ENCODE data around the gene LCORL.
A peak's percentile ranks its signal among the peaks of the same experiment; 100 is the strongest.
"Not testable (repeated sequence)": the region's sequence is repeated elsewhere in the genome, so short reads cannot be mapped to it uniquely, and the experiment has no call there.

The LCORL gene

GRCh38 chr4:18039113-18039512 is 17.6 kb upstream of the LCORL start:
- Histone ChIP-seq H3K27me3 (replicated peaks in 2 of 5; ENCODE audit: control insufficient read depth in 4 of 5, insufficient read depth in 5 of 5, low read length in 4 of 5) (peaks cover 0 to 5% (median 2%) of the 10 kb centered on the region in 5 experiments), H3K9me3 (ENCODE audit: control extremely low read depth in 1 of 5, control insufficient read depth in 4 of 5, insufficient read depth in 2 of 5, low read depth in 1 of 5, low read length in 4 of 5) (no peaks in the 10 kb centered on the region), H3K36me3 (ENCODE audit: control insufficient read depth in 4 of 4, insufficient read depth in 4 of 4, low read length in 3 of 4) (no peaks in the 10 kb centered on the region), H3K4me3 (ENCODE audit: control insufficient read depth in 1 of 7, extremely low read depth in 1 of 7, insufficient read depth in 4 of 7, low read depth in 2 of 7, low read length in 6 of 7) (no peak overlapping the region), H3K4me1 (ENCODE audit: control extremely low read depth in 1 of 4, control insufficient read depth in 4 of 4, insufficient read depth in 4 of 4, low read length in 3 of 4) (no peaks in the 10 kb centered on the region), H3K27ac (ENCODE audit: insufficient read depth in 1 of 2, low read depth in 1 of 2, low read length in 2 of 2, poor library complexity in 1 of 2, severe bottlenecking in 2 of 2) (no peak overlapping the region)
- 94% methylated on average over 2 of the region's 2 CpGs for WGBS (ENCODE audit: insufficient coverage)
- ChIA-PET CTCF (no interaction called here), POLR2A (no interaction called here)
- DNase-seq, result no peak

- not testable (repeated sequence) for DNase-seq; H3K36me3 ChIP-seq (ENCODE audit: control insufficient read depth in 4 of 4, insufficient read depth in 4 of 4, low read length in 3 of 4); H3K4me1 ChIP-seq (ENCODE audit: control extremely low read depth in 1 of 4, control insufficient read depth in 4 of 4, insufficient read depth in 4 of 4, low read length in 3 of 4); H3K27me3 ChIP-seq (replicated peaks in 2 of 5; ENCODE audit: control insufficient read depth in 4 of 5, insufficient read depth in 5 of 5, low read length in 4 of 5); H3K4me3 ChIP-seq (ENCODE audit: control insufficient read depth in 1 of 7, extremely low read depth in 1 of 7, insufficient read depth in 4 of 7, low read depth in 2 of 7, low read length in 6 of 7); H3K27ac ChIP-seq (ENCODE audit: insufficient read depth in 1 of 2, low read depth in 1 of 2, low read length in 2 of 2, poor library complexity in 1 of 2, severe bottlenecking in 2 of 2); H3K9me3 ChIP-seq (ENCODE audit: control extremely low read depth in 1 of 5, control insufficient read depth in 4 of 5, insufficient read depth in 2 of 5, low read depth in 1 of 5, low read length in 4 of 5)
- POLR2A ChIA-PET, result interaction anchor here (0.6 kb wide), 1 partner anchor 78 kb away, joined by 3 read pairs; no protein-coding TSS in a partner anchor
- CTCF ChIA-PET, result interaction anchor here (0.8 kb wide), 1 partner anchor 221 kb away, joined by 3 read pairs; no protein-coding TSS in a partner anchor
- WGBS (ENCODE audit: insufficient coverage), result 90% methylated on average over 2 of the region's 10 CpGs
Measured at GRCh38 chr4:18036369-18036768, 14.8 kb upstream of the LCORL start.

GRCh38 chr4:18034099-18034498 is 12.5 kb upstream of the LCORL start:
- POLR2A ChIA-PET, result no interaction called here

GRCh38 chr4:18033111-18034085 is 11.8 kb upstream of the LCORL start:
- no peaks in the 10 kb centered on the region for H3K4me1 ChIP-seq (ENCODE audit: control extremely low read depth in 1 of 4, control insufficient read depth in 4 of 4, insufficient read depth in 4 of 4, low read length in 3 of 4)
- no peak for DNase-seq
- no peak overlapping the region for H3K4me3 ChIP-seq (ENCODE audit: control insufficient read depth in 1 of 7, extremely low read depth in 1 of 7, insufficient read depth in 4 of 7, low read depth in 2 of 7, low read length in 6 of 7)
- WGBS (ENCODE audit: insufficient coverage), result no CpG with 5 or more reads among the region's 2 CpGs
- no peaks in the 10 kb centered on the region for H3K36me3 ChIP-seq (ENCODE audit: control insufficient read depth in 4 of 4, insufficient read depth in 4 of 4, low read length in 3 of 4)
- H3K27me3 ChIP-seq (replicated peaks in 2 of 5; ENCODE audit: control insufficient read depth in 4 of 5, insufficient read depth in 5 of 5, low read length in 4 of 5), result peaks cover 0 to 7% (median 2%) of the 10 kb centered on the region in 5 experiments
- ChIA-PET CTCF (no interaction called here), POLR2A (no interaction called here)
- H3K9me3 ChIP-seq (ENCODE audit: control extremely low read depth in 1 of 5, control insufficient read depth in 4 of 5, insufficient read depth in 2 of 5, low read depth in 1 of 5, low read length in 4 of 5), result peaks cover 0 to 2% (median 0%) of the 10 kb centered on the region in 5 experiments
- H3K27ac ChIP-seq (ENCODE audit: insufficient read depth in 1 of 2, low read depth in 1 of 2, low read length in 2 of 2, poor library complexity in 1 of 2, severe bottlenecking in 2 of 2), result no peak overlapping the region

More at GRCh38 chr4:18034099-18034498, 12.5 kb upstream of the LCORL start:
- 100% methylated on average over 1 of the region's 2 CpGs for WGBS (ENCODE audit: insufficient coverage)
- H3K36me3 ChIP-seq (ENCODE audit: control insufficient read depth in 4 of 4, insufficient read depth in 4 of 4, low read length in 3 of 4), result no peaks in the 10 kb centered on the region
- no peaks in the 10 kb centered on the region for H3K4me1 ChIP-seq (ENCODE audit: control extremely low read depth in 1 of 4, control insufficient read depth in 4 of 4, insufficient read depth in 4 of 4, low read length in 3 of 4)
- H3K4me3 ChIP-seq (ENCODE audit: control insufficient read depth in 1 of 7, extremely low read depth in 1 of 7, insufficient read depth in 4 of 7, low read depth in 2 of 7, low read length in 6 of 7), result no peak overlapping the region
- H3K9me3 ChIP-seq (ENCODE audit: control extremely low read depth in 1 of 5, control insufficient read depth in 4 of 5, insufficient read depth in 2 of 5, low read depth in 1 of 5, low read length in 4 of 5), result peaks cover 0 to 2% (median 0%) of the 10 kb centered on the region in 5 experiments
- H3K27ac ChIP-seq (ENCODE audit: insufficient read depth in 1 of 2, low read depth in 1 of 2, low read length in 2 of 2, poor library complexity in 1 of 2, severe bottlenecking in 2 of 2), result no peak overlapping the region
- H3K27me3 ChIP-seq (replicated peaks in 2 of 5; ENCODE audit: control insufficient read depth in 4 of 5, insufficient read depth in 5 of 5, low read length in 4 of 5), result peaks cover 0 to 7% (median 2%) of the 10 kb centered on the region in 5 experiments
- CTCF ChIA-PET, result no interaction called here
- no peak for DNase-seq

DNA sequence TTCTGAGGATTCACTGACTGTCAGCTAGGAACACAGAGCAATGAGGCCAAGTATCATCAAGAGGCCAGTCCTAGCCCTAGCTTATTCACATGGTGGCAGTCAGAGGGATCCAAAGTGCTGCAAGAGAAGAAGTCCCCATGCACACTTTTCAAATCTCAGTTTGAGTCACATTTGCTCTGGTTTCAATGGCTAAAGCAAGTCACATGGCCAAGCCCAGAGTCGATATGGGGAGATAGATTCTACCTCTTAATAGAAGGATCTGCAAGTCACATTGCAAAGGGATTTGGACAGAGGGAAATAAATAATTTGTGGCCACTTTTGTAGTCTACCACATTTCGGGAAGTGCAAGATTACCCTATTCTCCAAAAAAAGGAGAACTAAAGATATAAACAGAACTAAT is 3.7 kb upstream of the LCORL start:
- H3K4me3 ChIP-seq (ENCODE audit: control insufficient read depth in 1 of 7, extremely low read depth in 1 of 7, insufficient read depth in 4 of 7, low read depth in 2 of 7, low read length in 6 of 7), result no peak overlapping the region
- no peak overlapping the region for H3K27ac ChIP-seq (ENCODE audit: insufficient read depth in 1 of 2, low read depth in 1 of 2, low read length in 2 of 2, poor library complexity in 1 of 2, severe bottlenecking in 2 of 2)
- H3K36me3 ChIP-seq (ENCODE audit: control insufficient read depth in 4 of 4, insufficient read depth in 4 of 4, low read length in 3 of 4), result no peaks in the 10 kb centered on the region
- peaks cover 2 to 6% (median 4%) of the 10 kb centered on the region in 5 experiments for H3K27me3 ChIP-seq (replicated peaks in 2 of 5; ENCODE audit: control insufficient read depth in 4 of 5, insufficient read depth in 5 of 5, low read length in 4 of 5)
- H3K4me1 ChIP-seq (ENCODE audit: control extremely low read depth in 1 of 4, control insufficient read depth in 4 of 4, insufficient read depth in 4 of 4, low read length in 3 of 4), result peaks cover 3 to 12% (median 11%) of the 10 kb centered on the region in 4 experiments
- POLR2A ChIA-PET, result no interaction called here
- CTCF ChIA-PET, result no interaction called here
- H3K9me3 ChIP-seq (ENCODE audit: control extremely low read depth in 1 of 5, control insufficient read depth in 4 of 5, insufficient read depth in 2 of 5, low read depth in 1 of 5, low read length in 4 of 5), result no peaks in the 10 kb centered on the region
- WGBS (ENCODE audit: insufficient coverage), result 17% methylated on average over 1 of the region's 2 CpGs
- peak; percentile 2 to 64 (median 24) for DNase-seq

DNA sequence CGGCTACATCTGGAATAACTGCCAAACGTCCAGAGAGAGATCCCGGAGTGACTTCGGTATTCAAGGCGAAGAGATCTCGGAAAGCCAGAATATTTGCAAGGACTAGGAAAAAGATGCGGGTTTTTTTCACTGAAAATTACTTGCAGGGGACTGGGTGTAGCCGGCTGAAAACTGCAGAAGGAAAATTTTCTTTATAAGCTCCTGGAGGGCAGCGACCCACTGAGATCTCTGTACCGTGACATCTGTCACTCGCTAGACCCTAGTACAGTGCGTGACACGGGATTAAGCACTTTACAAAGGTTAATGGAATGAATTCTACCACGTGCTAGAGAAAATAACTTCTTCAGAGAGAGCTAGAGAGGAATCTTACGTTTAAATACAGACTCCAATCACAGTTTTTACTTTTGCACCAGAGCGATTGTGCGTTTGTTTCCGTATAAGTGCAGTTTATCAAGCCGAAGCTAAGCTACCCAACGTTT is 1.1 kb upstream of the LCORL start:
- H3K27me3 ChIP-seq (replicated peaks in 2 of 5; ENCODE audit: control insufficient read depth in 4 of 5, insufficient read depth in 5 of 5, low read length in 4 of 5), result peaks cover 2 to 6% (median 4%) of the 10 kb centered on the region in 5 experiments
- peak overlapping the region in 1 of 2 experiments; percentile 79 for H3K27ac ChIP-seq (ENCODE audit: insufficient read depth in 1 of 2, low read depth in 1 of 2, low read length in 2 of 2, poor library complexity in 1 of 2, severe bottlenecking in 2 of 2)
- no peaks in the 10 kb centered on the region for H3K9me3 ChIP-seq (ENCODE audit: control extremely low read depth in 1 of 5, control insufficient read depth in 4 of 5, insufficient read depth in 2 of 5, low read depth in 1 of 5, low read length in 4 of 5)
- DNase-seq, result peak; percentile 7 to 49 (median 23)
- peaks cover 3 to 25% (median 19%) of the 10 kb centered on the region in 4 experiments for H3K4me1 ChIP-seq (ENCODE audit: control extremely low read depth in 1 of 4, control insufficient read depth in 4 of 4, insufficient read depth in 4 of 4, low read length in 3 of 4)
- H3K36me3 ChIP-seq (ENCODE audit: control insufficient read depth in 4 of 4, insufficient read depth in 4 of 4, low read length in 3 of 4), result no peaks in the 10 kb centered on the region
- ChIA-PET CTCF (interaction anchor here (0.7 to 1.5 kb wide), 2 partner anchors 9 to 213 kb away, joined by 3 read pairs; no protein-coding TSS in a partner anchor), POLR2A (interaction anchor here (0.6 kb wide), 1 partner anchor 13 kb away, joined by 3 read pairs; no protein-coding TSS in a partner anchor)
- H3K4me3 ChIP-seq (ENCODE audit: control insufficient read depth in 1 of 7, extremely low read depth in 1 of 7, insufficient read depth in 4 of 7, low read depth in 2 of 7, low read length in 6 of 7), result peak overlapping the region; percentile 77 to 97 (median 90)
- WGBS (ENCODE audit: insufficient coverage), result 4% methylated on average over 16 of the region's 20 CpGs

- peaks cover 3 to 25% (median 19%) of the 10 kb centered on the region in 4 experiments for H3K4me1 ChIP-seq (ENCODE audit: control extremely low read depth in 1 of 4, control insufficient read depth in 4 of 4, insufficient read depth in 4 of 4, low read length in 3 of 4)
- WGBS (ENCODE audit: insufficient coverage), result 0% methylated on average over 23 of the region's 34 CpGs
- peaks cover 0 to 6% (median 4%) of the 10 kb centered on the region in 5 experiments for H3K27me3 ChIP-seq (replicated peaks in 2 of 5; ENCODE audit: control insufficient read depth in 4 of 5, insufficient read depth in 5 of 5, low read length in 4 of 5)
- DNase-seq, result peak in 1 of 3 donors; percentile 31
- ChIA-PET CTCF (no interaction called here), POLR2A (no interaction called here)
- H3K9me3 ChIP-seq (ENCODE audit: control extremely low read depth in 1 of 5, control insufficient read depth in 4 of 5, insufficient read depth in 2 of 5, low read depth in 1 of 5, low read length in 4 of 5), result no peaks in the 10 kb centered on the region
- H3K4me3 ChIP-seq (ENCODE audit: control insufficient read depth in 1 of 7, extremely low read depth in 1 of 7, insufficient read depth in 4 of 7, low read depth in 2 of 7, low read length in 6 of 7), result peak overlapping the region; percentile 77 to 97 (median 90)
- H3K36me3 ChIP-seq (ENCODE audit: control insufficient read depth in 4 of 4, insufficient read depth in 4 of 4, low read length in 3 of 4), result no peaks in the 10 kb centered on the region
- peak overlapping the region in 1 of 2 experiments; percentile 79 for H3K27ac ChIP-seq (ENCODE audit: insufficient read depth in 1 of 2, low read depth in 1 of 2, low read length in 2 of 2, poor library complexity in 1 of 2, severe bottlenecking in 2 of 2)
Measured at GRCh38 chr4:18021470-18021719, 160 bp downstream of the LCORL start.
